T-helper 2 cell treated with Interferon-gamma antibody and Interleukin-4, amounts not matched to agents 5 μg/mL and 100 μg/mL, for 36 hours (primary cell): ENCODE measurements around the gene HNRNPK.
"Not testable (repeated sequence)": the region's sequence is repeated elsewhere in the genome, so short reads cannot be mapped to it uniquely, and the experiment has no call there.

Source experiments
- DNase-seq: peaks from one replicate; pipeline ENCODE4 v3.0.0; 2021; ENCODE audit warnings: low spot score
- H3K27ac Mint-ChIP-seq: one replicate; pipeline ENCODE4 v1.8.0; 2021; ENCODE audit warnings: mild to moderate bottlenecking, mixed read lengths
- H3K27me3 Mint-ChIP-seq: one replicate; pipeline ENCODE4 v1.8.0; 2021; ENCODE audit warnings: low read depth, mixed read lengths
- H3K36me3 Mint-ChIP-seq: one replicate; pipeline ENCODE4 v1.8.0; 2021; ENCODE audit warnings: low read depth, mixed read lengths
- H3K4me1 Mint-ChIP-seq: one replicate; pipeline ENCODE4 v1.8.0; 2021; ENCODE audit warnings: low read depth, mixed read lengths
- H3K4me3 Mint-ChIP-seq: one replicate; pipeline ENCODE4 v1.8.0; 2022; ENCODE audit warnings: mild to moderate bottlenecking, moderate library complexity, mixed read lengths
- H3K9me3 Mint-ChIP-seq: one replicate; pipeline ENCODE4 v1.8.0; 2021; ENCODE audit warnings: mixed read lengths

Gene HNRNPK

DNA sequence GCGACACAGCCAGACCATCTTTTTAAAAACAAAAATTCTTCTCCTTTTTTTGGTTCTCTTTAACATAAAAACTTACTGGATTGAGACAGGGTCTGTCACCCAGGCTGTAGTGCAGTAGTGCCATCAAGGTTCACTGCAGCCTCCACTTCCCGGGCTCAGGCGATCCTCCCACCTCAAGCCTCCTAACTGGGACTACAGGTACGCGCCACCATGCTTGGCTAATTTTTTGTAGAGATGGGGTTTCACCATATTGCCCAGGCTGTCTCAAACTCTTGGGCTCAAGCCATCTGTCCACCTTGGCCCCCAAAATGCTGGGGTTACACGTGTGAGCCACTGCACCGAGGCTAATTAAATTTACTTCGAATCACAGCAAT lies 13.8 kb downstream of the HNRNPK start:
- Mint-ChIP-seq H3K27me3 (no peaks in the 10 kb centered on the region), H3K9me3 (no peaks in the 10 kb centered on the region), H3K4me3 (no peak overlapping the region), H3K27ac (no peak overlapping the region), H3K36me3 (peaks cover 43% of the 10 kb centered on the region), H3K4me1 (peaks cover 4% of the 10 kb centered on the region)
- DNase-seq: no peak

DNA sequence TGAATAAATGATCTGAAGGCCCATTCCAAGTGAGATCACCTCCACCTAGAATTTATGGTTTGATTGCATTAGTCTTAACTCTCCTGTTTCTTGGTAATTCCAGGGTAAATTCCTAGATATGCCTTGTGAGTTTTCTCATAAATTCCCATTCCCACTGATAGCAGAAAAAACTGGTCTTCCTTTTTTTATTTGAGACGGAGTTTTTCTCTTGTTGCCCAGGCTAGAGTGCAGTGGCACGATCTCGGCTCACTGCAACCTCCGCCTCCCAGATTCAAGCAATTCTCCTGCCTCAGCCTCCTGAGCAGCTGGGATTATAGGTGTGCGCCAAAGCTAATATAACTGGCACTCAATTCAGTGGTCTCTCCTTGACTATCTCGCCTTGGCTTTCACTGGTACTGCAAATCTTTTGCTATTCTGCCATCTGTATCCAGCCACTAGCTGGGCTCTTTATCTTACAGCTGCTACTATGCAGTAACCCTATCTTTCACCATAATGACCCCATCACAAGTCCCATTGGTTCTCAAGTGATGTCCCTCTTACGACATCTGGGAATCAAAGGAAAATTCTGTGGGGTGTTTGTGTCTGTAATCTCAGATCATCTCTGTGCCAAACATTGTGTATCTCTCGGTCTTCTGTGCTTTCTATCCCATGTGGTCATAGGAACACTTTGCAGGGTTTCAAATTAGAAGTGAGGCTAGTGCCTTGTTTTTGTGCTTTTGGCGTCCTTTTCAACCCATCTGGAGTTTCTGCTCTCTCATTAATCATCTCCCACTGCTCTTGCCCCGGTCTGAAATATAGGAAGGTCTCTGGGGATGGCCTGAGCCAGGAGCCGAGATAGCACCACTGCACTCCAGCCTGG lies 14.4 kb downstream of the HNRNPK start:
- H3K36me3 Mint-ChIP-seq: peaks cover 37% of the 10 kb centered on the region

DNA sequence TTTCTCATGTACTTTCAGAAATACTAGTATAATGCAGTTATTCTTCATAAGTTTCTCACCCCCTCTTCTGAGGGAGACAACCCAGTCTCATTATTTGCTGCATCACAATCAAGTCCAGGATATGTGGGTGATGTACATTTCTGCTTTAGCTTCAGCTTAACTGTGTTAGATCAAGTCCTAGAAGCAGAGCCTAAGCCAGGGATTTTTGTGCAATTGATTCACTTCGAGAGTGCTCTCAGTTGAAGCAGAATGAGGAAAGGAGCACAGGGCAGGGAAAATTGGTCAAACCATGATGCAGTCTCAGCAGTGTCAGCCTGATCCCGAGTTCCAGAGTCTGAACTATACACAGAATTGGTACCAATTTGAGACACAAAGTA lies 15.1 kb downstream of the HNRNPK start:
- Mint-ChIP-seq H3K4me3 (no peak overlapping the region), H3K4me1 (peaks cover 2% of the 10 kb centered on the region), H3K27me3 (no peaks in the 10 kb centered on the region), H3K27ac (no peak overlapping the region), H3K9me3 (no peaks in the 10 kb centered on the region), H3K36me3 (peaks cover 31% of the 10 kb centered on the region)
- no peak for DNase-seq

More for the DNA sequence above, 14.4 kb downstream of the HNRNPK start:
- no peaks in the 10 kb centered on the region for H3K9me3 Mint-ChIP-seq
- no peaks in the 10 kb centered on the region for H3K27me3 Mint-ChIP-seq
- no peak for DNase-seq
- H3K4me3 Mint-ChIP-seq: no peak overlapping the region
- peak overlapping the region; percentile 61 for H3K27ac Mint-ChIP-seq
- H3K4me1 Mint-ChIP-seq: peaks cover 2% of the 10 kb centered on the region

DNA sequence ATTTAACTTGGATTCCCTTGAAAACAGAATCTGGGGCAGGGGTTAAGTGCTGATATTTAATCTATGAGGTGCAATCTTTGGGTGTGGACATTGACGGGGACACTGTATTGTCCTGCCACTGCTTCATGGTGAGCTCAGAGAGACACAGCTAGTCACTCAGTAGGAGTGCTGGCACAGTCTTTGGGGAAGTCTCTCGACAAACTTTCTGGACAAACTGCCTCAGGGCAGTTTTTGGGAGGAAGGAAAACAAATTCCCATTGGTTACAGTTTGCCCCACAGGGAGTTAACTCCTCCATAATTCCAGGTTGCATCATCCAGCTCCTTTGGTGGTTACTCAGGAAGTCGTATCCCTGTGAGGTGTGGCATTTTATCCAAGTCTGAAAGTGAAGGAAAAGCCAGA lies 17.9 kb downstream of the HNRNPK start:
- Mint-ChIP-seq H3K36me3 (peaks cover 7% of the 10 kb centered on the region), H3K4me1 (peaks cover 2% of the 10 kb centered on the region), H3K27ac (no peak overlapping the region), H3K4me3 (no peak overlapping the region), H3K9me3 (no peaks in the 10 kb centered on the region), H3K27me3 (no peaks in the 10 kb centered on the region)
- no peak for DNase-seq

DNA sequence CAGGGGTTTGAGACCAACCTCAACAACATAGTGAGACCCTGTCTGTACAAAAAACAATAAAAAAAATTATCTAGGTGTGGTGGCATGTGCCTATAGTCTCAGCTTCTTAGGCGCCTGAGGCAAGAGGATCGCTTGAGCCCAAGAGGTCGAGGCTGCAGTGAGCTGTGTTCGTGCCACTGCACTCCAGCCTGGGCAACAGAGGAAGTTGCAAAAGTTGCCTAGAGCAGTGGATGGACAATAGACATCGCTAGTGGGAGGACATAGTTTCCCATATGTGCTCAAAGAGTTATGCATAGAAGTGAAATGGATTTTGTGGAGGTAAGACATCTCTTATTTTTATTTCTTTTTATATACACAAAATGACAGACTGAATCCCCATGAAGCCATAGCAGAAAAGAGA lies 19.0 kb downstream of the HNRNPK start:
- H3K9me3 Mint-ChIP-seq: no peaks in the 10 kb centered on the region
- no peak overlapping the region for H3K4me3 Mint-ChIP-seq
- peaks cover 1% of the 10 kb centered on the region for H3K36me3 Mint-ChIP-seq
- DNase-seq: no peak
- no peaks in the 10 kb centered on the region for H3K27me3 Mint-ChIP-seq
- H3K4me1 Mint-ChIP-seq: peaks cover 6% of the 10 kb centered on the region
- no peak overlapping the region for H3K27ac Mint-ChIP-seq

DNA sequence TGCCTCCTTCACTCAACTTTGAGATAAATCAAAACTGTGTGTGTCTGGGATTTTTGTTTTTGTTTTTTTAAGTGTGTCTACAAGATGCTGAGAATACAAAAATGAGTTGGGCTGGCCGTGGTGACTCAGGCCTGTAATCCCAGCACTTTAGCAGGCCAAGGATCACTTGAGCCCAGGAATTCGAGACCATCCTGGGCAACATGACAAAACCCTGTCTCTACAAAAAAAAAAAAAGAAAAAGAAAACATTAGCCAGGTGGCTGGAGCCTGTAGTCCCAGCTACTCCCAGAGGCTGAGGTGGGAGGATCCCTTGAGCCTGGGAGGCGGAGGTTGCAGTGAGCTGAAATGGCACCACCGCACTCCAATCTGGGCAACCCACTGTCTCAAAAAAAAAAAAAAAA lies 21.0 kb downstream of the HNRNPK start:
- Mint-ChIP-seq H3K4me1 (peaks cover 13% of the 10 kb centered on the region), H3K9me3 (no peaks in the 10 kb centered on the region), H3K27ac (no peak overlapping the region), H3K4me3 (no peak overlapping the region), H3K36me3 (peaks cover 5% of the 10 kb centered on the region), H3K27me3 (no peaks in the 10 kb centered on the region)
- no peak for DNase-seq

DNA sequence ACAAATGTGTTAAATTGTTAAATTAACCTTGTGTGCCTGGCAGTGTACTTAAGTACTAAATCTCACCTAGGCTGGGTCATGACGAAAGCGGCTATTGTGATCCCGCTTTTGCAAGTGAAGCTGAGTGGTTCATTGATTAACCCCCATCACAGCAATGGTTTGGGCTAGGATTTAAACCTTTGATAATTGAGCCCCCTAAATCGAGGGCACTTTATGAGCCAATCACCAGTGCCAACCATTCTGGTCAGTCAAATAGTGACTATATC lies 22.8 kb downstream of the HNRNPK start:
- Mint-ChIP-seq H3K27ac (peak overlapping the region; percentile 96), H3K36me3 (peaks cover 9% of the 10 kb centered on the region), H3K27me3 (no peaks in the 10 kb centered on the region), H3K4me1 (peaks cover 13% of the 10 kb centered on the region), H3K9me3 (no peaks in the 10 kb centered on the region), H3K4me3 (peak overlapping the region; percentile 98)
- no peak for DNase-seq

DNA sequence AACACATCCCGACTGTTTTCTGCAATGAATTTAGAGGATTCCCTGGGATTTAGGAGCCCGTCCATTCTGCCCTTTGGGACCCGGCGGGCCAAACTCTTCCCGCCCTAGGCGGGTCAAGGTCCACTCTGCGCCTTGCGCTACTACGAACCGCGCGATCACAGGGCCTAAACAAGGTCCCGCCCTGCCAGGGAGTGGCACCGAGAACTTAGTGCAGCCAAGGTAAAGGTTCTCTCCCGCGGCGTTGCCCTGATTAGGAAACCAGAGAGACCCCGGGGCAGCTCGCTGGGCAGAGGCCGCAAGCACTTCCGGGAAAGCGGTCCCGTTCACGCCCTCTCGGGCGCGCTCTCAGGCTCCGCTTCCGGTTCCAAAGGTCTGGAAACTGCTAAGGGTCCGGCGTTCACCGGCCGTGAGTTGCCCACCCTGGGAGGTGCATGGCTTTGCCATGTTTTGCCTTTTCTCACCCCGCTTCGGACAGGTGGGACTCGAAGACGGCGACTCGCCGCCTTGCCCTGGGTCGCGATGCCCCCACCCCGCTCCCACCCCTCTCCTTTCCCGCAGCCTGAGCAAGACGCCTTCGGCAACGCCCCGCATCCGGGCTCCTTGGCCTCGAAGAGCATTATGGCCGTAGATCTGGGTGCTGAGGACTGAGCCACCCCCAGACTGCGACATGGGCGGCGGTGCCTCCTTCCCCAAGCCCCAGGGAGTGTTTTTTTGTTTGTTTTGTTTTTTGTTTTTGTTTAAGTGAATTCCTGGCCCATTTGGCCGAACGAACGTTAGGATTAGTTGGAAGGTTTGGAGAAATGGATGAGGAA lies 23.4 kb downstream of the HNRNPK start:
- H3K4me1 Mint-ChIP-seq: peaks cover 13% of the 10 kb centered on the region
- H3K27ac Mint-ChIP-seq: peak overlapping the region; percentile 96
- H3K9me3 Mint-ChIP-seq: no peaks in the 10 kb centered on the region
- peak; percentile 72 for DNase-seq
- no peaks in the 10 kb centered on the region for H3K27me3 Mint-ChIP-seq
- peaks cover 11% of the 10 kb centered on the region for H3K36me3 Mint-ChIP-seq
- peak overlapping the region; percentile 98 for H3K4me3 Mint-ChIP-seq

DNA sequence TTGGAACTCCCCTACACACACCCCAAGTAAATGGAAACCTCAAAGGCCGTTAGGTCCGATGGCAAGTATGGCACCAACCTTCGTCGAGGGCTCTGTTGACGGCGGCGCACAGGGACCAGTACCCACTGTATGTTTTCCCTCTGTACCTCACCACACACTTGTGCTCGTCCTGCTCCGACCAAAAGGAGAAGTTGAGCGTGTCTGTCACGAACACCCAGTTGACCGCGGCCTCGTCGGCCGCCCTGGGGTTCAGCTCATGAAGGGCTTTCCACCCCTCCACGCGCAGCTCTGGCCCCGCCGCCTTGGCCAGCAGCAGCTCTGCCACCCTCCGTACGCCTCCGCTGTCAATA lies 24.0 kb downstream of the HNRNPK start:
- Mint-ChIP-seq H3K36me3 (peaks cover 11% of the 10 kb centered on the region), H3K4me3 (peak overlapping the region; percentile 98), H3K27me3 (no peaks in the 10 kb centered on the region), H3K9me3 (no peaks in the 10 kb centered on the region), H3K4me1 (peaks cover 13% of the 10 kb centered on the region), H3K27ac (peak overlapping the region; percentile 96)
- DNase-seq: peak; percentile 29

DNA sequence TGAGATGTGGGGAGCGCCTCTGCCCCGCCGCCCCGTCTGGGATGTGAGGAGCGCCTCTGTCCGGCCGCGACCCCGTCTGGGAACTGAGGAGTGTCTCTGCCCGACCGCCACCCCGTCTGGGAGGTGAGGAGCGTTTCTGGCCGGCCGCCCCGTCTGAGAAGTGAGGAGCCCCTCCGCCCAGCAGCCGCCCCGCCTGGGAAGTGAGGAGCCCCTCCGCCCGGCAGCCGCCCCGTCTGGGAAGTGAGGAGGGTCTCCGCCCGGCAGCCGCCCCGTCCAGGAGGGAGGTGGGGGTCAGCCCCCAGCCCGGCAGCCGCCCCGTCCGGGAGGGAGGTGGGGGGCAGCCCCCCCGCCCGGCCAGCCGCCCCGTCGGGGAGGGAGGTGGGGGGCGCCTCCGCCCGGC lies 31.9 kb downstream of the HNRNPK start:
- peaks cover 31% of the 10 kb centered on the region for H3K36me3 Mint-ChIP-seq
- H3K4me3 Mint-ChIP-seq, DNase-seq, H3K4me1 Mint-ChIP-seq, H3K9me3 Mint-ChIP-seq, H3K27me3 Mint-ChIP-seq, H3K27ac Mint-ChIP-seq: not testable (repeated sequence)

DNA sequence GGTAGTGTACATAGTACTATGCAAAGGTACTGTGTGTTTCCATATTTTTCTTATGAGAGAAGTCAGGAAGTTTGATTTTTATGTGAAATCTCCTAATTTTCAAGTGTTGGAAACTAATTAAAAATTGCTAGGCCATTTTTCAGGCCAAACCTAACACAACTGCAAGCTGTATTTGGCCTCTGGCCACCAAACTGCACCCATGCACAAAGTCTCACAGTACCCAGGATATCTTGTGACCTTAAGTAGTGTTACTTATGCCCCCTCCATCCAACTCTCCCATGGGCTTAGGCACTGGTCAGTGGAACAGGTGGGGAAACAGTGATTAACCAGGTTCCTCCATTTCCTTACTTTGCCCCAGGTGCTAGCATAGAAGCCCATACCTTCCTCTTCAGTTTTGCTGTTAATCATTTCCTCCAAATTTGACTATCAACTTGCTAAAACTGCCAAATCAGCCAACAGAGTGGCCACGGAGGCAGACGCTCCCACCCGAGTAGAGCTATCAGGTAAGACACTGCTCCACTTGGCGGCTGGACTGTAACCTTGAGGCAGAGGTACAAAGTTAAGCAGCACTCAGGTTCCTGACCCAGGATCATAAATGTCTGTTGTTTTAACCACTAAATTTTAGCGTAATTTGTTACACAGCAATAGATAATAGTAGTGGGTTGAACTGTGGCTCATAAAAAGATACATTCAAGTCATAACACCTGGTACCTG lies 39.3 kb downstream of the HNRNPK start:
- H3K4me3 Mint-ChIP-seq: no peak overlapping the region
- peaks cover 41% of the 10 kb centered on the region for H3K36me3 Mint-ChIP-seq
- no peaks in the 10 kb centered on the region for H3K27me3 Mint-ChIP-seq
- peaks cover 4% of the 10 kb centered on the region for H3K4me1 Mint-ChIP-seq
- no peak for DNase-seq
- no peaks in the 10 kb centered on the region for H3K9me3 Mint-ChIP-seq
- no peak overlapping the region for H3K27ac Mint-ChIP-seq

DNA sequence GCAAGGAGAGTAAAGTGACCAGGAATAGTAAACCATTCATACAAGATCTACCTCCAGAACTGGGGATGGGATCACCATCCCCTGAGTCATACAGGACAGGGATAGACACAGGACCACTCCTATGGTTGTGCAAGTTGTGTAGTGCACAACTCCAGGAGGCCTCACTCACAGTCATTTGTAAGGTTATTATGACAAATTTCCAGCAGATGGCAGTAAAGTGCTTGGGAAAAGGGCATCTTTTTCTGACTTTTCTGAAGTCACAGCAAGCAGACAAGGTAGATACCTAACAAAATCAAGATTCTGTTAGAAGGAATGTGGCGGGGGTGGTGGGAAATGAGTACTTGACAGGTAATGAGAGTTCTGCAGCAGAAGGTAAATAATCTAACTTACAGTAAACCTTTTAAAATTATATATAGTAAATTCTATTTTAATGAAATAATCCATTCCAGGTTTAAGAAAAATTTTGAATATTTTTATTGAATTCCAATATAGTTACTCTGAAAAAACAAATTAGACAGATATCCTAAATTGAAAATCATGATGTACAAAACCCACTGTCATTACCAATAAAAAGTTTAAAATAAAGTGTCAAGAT lies 42.1 kb downstream of the HNRNPK start:
- Mint-ChIP-seq H3K27me3 (no peaks in the 10 kb centered on the region), H3K9me3 (no peaks in the 10 kb centered on the region), H3K36me3 (peaks cover 29% of the 10 kb centered on the region), H3K4me1 (peaks cover 4% of the 10 kb centered on the region), H3K4me3 (no peak overlapping the region), H3K27ac (no peak overlapping the region)
- DNase-seq: peak; percentile 24

DNA sequence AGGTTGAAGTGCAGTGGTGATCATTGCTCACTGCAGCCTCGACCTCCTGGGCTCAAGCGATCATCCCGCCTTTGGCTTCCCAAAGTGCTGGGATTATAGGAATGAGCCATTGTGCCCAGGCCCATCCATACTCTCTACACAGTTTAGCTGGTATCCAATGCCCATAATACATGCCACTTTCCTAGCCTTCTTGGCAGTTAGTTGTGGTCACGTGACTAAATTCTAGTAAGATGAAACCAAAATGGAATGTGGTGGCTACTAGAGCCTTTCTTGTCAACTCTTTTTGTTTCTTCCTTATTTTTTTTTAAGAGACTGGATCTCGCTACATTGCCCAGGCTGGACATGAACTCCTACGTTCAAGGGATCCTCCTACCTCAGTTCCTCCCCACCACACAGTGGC lies 43.5 kb downstream of the HNRNPK start:
- no peaks in the 10 kb centered on the region for H3K27me3 Mint-ChIP-seq
- no peaks in the 10 kb centered on the region for H3K9me3 Mint-ChIP-seq
- peaks cover 19% of the 10 kb centered on the region for H3K36me3 Mint-ChIP-seq
- H3K27ac Mint-ChIP-seq: no peak overlapping the region
- peaks cover 12% of the 10 kb centered on the region for H3K4me1 Mint-ChIP-seq
- no peak overlapping the region for H3K4me3 Mint-ChIP-seq
- no peak for DNase-seq
